Tibial nerve (tissue), 4 donors: ENCODE measurements around the gene RAB11FIP5. TPM values are rescaled to one million over a fixed set of nuclear protein-coding genes. Genes with fewer than 3 reads are reported as not detected.

ENCODE experiments used
- DNase-seq, 2 donors: peaks; one replicate each; pipeline ENCODE4 v3.0.0-alpha.2; 2019; ENCODE audit warnings: low spot score in 2 of 2
- H3K27ac ChIP-seq, 4 donors: fragments of 200-600 bp; sonication (generic) in 3 of 4; one replicate each; pipeline ENCODE4 v1.5.1; 2017 to 2019; ENCODE audit warnings: mild to moderate bottlenecking in 1 of 4
- H3K27me3 ChIP-seq, 2 donors: fragments of 200-600 bp; sonication (generic) in 1 of 2; one replicate each; pipeline versions ENCODE4 v1.5.1 to v1.6.0; 2017 to 2019
- H3K36me3 ChIP-seq, 3 donors: fragments of 200-600 bp; sonication (generic); one replicate each; pipeline ENCODE4 v1.5.1; 2018 to 2019
- H3K4me1 ChIP-seq, 4 donors: fragments of 200-600 bp; sonication (generic) in 3 of 4; one replicate each; pipeline ENCODE4 v1.5.1; 2017 to 2019
- H3K4me3 ChIP-seq, 4 donors: fragments of 200-600 bp; sonication (generic) in 3 of 4; one replicate each; pipeline ENCODE4 v1.5.1; 2017 to 2019; ENCODE audit warnings: mild to moderate bottlenecking in 1 of 4, moderate library complexity in 1 of 4
- H3K9me3 ChIP-seq, 4 donors: fragments of 200-600 bp; sonication (generic) in 3 of 4; one replicate each; pipeline ENCODE4 v1.5.1; 2017 to 2019
- EP300 ChIP-seq, 2 donors: sonication (generic); formaldehyde crosslinking; IDR thresholded peaks; one replicate each; pipeline ENCODE4 v1.6.1; 2017; ENCODE audit warnings: antibody characterized with exemption in 2 of 2, mild to moderate bottlenecking in 1 of 2
- POLR2A ChIP-seq, 2 donors: fragments of 450-650 bp; IDR thresholded peaks; one replicate each; pipeline ENCODE4 v1.6.1; 2017; ENCODE audit warnings: antibody characterized with exemption in 2 of 2, mild to moderate bottlenecking in 2 of 2, moderate library complexity in 2 of 2
- WGBS, 2 donors: methylation state at CpG; one replicate each; pipeline ENCODE4 v1.1.5; 2018; 5-methylcytosine and 5-hydroxymethylcytosine counted together
- total RNA-seq, 4 donors: library from RNA; depleted of rRNA; stranded (reverse); fragments of >200 nt; gene quantifications; one replicate each; pipeline ENCODE4 v1.1.0, GENCODE V29; 2016
- TF ChIP-seq, protein P1 (sequence below), 5 experiments: fragments of 200-600 bp in 3 of 5; fragments of 450-650 bp in 2 of 5; sonication (generic) in 3 of 5; IDR thresholded peaks; one replicate each; pipeline ENCODE4 v1.5.1; 2016 to 2019; ENCODE audit warnings: antibody characterized with exemption in 5 of 5, mild to moderate bottlenecking in 3 of 5, moderate library complexity in 2 of 5

Gene RAB11FIP5
- total RNA-seq, 4 donors from 2014 or later: 35.7 to 40.4 (median 39.4) TPM

DNA sequence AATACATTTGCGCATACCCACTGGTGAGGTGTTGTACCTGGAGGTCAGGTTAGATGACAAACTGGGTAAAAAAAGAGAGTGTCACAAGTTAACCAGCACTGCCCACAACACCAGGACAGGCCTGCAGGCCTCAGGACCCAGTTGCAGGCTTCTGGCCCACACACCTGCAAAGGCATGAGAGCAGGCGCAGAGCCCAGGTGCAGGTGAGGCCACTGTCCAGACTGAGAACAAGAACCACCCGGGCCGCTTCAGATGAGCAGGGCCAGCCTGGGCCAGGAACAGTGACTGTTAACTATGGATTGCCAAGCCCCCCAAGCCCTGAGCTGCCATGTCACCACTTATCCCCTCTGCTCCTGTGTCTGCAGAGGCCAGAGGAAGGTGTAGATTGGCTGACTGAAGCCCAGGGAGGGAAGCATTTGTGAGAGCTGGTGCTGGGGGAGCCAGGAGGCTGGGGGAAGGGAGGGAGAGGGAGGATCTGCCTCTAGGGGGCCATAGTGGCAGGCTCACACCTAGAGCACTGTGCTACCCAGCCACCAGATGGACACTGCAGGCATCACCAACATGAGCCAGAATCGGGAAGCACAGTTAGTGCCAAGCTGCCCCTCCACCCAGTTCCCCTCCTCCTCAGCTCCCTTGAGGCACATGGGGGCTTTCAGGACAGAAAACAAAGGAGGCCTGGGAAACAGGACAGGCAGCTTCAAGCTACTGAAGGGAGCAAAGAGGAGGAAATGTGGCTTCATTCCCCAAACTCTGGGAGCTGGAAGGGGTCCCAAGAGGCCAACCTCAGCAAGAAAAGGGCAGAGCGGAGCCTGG is 76.6 kb downstream of the RAB11FIP5 start:
- DNase-seq: no peak
- Histone ChIP-seq H3K9me3 (no peaks in the 10 kb centered on the region), H3K27ac (no peak overlapping the region), H3K36me3 (peaks cover 0 to 42% (median 0%) of the 10 kb centered on the region in 3 donors), H3K4me1 (no peaks in the 10 kb centered on the region), H3K27me3 (no peaks in the 10 kb centered on the region), H3K4me3 (no peak overlapping the region)
- 82 to 89% methylated on average over 6 of the region's 6 CpGs for WGBS, 2 donors
- TF ChIP-seq EP300 (IDR thresholded peaks at IDR 0.05) (no peak), POLR2A (IDR thresholded peaks at IDR 0.05) (no peak)
- TF ChIP-seq, protein P1, sequence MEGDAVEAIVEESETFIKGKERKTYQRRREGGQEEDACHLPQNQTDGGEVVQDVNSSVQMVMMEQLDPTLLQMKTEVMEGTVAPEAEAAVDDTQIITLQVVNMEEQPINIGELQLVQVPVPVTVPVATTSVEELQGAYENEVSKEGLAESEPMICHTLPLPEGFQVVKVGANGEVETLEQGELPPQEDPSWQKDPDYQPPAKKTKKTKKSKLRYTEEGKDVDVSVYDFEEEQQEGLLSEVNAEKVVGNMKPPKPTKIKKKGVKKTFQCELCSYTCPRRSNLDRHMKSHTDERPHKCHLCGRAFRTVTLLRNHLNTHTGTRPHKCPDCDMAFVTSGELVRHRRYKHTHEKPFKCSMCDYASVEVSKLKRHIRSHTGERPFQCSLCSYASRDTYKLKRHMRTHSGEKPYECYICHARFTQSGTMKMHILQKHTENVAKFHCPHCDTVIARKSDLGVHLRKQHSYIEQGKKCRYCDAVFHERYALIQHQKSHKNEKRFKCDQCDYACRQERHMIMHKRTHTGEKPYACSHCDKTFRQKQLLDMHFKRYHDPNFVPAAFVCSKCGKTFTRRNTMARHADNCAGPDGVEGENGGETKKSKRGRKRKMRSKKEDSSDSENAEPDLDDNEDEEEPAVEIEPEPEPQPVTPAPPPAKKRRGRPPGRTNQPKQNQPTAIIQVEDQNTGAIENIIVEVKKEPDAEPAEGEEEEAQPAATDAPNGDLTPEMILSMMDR (IDR thresholded peaks at IDR 0.05): no peak

DNA sequence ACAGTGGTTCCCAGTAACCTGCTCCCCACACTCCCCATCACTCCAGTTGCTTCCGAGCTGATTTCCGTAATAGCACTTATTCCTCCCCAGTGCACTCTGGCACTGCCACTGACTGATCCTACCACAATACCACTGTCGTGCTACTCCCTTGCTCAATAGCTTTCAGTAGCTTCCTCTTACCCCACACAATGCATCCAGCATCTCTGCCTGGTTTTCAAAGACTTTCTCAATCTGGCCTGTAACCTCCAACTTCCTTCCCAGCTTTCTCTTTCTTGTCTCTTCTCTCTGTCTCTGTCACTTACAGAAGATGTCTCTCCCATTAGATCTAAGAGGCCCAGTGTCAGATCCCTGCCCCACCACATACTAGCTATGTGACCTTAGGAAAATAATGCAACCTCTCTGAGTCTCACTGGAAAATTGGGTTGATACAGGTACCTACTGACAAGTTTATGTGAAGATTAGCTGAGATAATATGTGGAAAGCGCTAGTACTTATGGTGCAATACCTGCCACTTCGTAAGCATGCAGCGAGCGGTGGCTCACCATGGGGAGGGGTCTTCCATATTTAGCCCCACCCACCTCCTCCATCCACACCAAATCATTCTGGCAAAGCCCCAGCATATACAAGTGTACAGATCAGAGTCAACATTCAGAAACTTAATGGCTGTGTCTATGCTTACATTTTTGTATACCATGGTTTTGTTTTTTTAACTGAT is 77.9 kb downstream of the RAB11FIP5 start:
- DNase-seq: no peak
- Histone ChIP-seq H3K4me1 (no peaks in the 10 kb centered on the region), H3K27ac (no peak overlapping the region), H3K9me3 (no peaks in the 10 kb centered on the region), H3K36me3 (peaks cover 0 to 34% (median 0%) of the 10 kb centered on the region in 3 donors), H3K27me3 (no peaks in the 10 kb centered on the region), H3K4me3 (no peak overlapping the region)
- 84 to 90% methylated on average over 7 of the region's 7 CpGs for WGBS, 2 donors
- no peak for TF ChIP-seq EP300 (IDR thresholded peaks at IDR 0.05)
- TF ChIP-seq, protein P1 (IDR thresholded peaks at IDR 0.05): no peak
- no peak for TF ChIP-seq POLR2A (IDR thresholded peaks at IDR 0.05)

DNA sequence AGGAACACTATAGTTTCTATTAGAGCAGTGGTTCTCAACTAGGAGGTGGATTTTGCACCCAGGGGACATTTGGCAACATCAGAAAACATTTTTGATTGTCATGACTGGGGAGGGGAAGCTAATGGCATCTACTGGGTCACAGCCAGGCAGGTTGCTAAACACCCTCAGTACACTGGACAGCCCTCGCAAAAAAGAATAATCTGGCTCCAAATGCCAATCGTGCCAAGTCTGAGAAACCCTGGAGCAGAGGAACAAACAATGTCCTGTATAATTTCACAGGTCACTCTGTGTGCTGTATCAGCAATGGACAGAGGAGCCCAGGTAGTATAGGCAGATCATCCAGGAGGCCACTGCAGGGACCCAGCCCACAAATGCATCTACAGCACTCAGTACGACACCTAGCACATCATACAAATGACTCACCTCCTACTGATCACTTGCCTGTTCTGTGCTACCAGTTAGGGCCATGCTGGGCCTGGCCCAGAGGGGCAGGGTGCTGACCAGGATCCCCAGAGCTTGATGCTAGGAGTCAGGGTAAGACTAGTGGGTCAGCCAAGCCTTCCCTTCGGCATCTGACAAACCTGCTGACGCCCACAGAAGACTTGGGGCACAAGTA is 78.9 kb downstream of the RAB11FIP5 start:
- Histone ChIP-seq H3K27ac (no peak overlapping the region), H3K36me3 (peaks cover 0 to 24% (median 0%) of the 10 kb centered on the region in 3 donors), H3K4me1 (no peaks in the 10 kb centered on the region), H3K9me3 (no peaks in the 10 kb centered on the region), H3K27me3 (no peaks in the 10 kb centered on the region), H3K4me3 (no peak overlapping the region)
- DNase-seq: no peak
- WGBS, 2 donors: 86 to 88% methylated on average over 4 to 5 of the region's 5 CpGs
- TF ChIP-seq, protein P1 (IDR thresholded peaks at IDR 0.05): no peak
- no peak for TF ChIP-seq POLR2A (IDR thresholded peaks at IDR 0.05)
- no peak for TF ChIP-seq EP300 (IDR thresholded peaks at IDR 0.05)

DNA sequence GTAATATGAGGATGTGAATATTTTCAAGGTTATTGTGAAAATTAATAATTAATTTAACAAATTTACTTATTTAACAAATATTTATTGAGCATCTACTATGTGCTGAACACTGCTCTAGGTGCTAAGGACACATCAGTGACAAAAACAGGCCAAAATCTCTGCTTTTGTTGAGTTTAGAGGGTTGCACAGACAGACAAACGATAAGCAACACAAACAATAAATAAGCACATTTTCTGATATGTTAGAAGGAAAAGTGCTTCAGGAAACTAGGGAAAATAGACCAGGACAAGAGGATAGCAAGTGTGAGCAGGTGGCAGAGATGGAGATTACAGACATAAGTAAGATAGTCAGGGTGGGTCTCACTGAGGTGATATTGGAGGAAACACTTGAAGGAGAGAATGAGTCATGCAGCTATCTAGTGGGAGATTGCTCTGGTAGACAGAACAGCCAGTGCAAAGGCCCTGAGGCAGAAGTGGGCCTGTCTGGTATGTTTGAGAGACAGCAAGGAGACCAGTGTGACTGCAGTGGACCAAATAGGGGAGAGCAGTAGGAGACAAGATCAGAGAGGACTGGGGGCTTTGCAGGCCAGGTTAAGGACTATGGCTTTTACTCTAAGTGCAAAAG is 79.5 kb downstream of the RAB11FIP5 start:
- Histone ChIP-seq H3K36me3 (peaks cover 0 to 25% (median 0%) of the 10 kb centered on the region in 3 donors), H3K27me3 (no peaks in the 10 kb centered on the region), H3K4me1 (no peaks in the 10 kb centered on the region), H3K27ac (no peak overlapping the region), H3K4me3 (no peak overlapping the region), H3K9me3 (no peaks in the 10 kb centered on the region)
- TF ChIP-seq POLR2A (IDR thresholded peaks at IDR 0.05) (no peak), EP300 (IDR thresholded peaks at IDR 0.05) (no peak)
- TF ChIP-seq, protein P1 (IDR thresholded peaks at IDR 0.05): no peak
- no peak for DNase-seq
- 88 to 90% methylated on average over 1 of the region's 1 CpG for WGBS, 2 donors
